Mucosa of descending colon (tissue), 3 donors: ENCODE measurements around the gene SND1. TPM values are rescaled to one million over a fixed set of nuclear protein-coding genes. Genes with fewer than 3 reads are reported as not detected.
"Not testable (repeated sequence)": the region's sequence is repeated elsewhere in the genome, so short reads cannot be mapped to it uniquely, and the experiment has no call there.

ENCODE experiments used
- ATAC-seq: fragments of 200-7000 bp; cut with Tn5 transposase; one replicate; pipeline ENCODE4 v1.9.1; 2020; ENCODE audit warnings: mild to moderate bottlenecking, moderate library complexity
- DNase-seq, 3 donors: peaks; one replicate each; pipeline ENCODE4 v3.0.0-alpha.2; 2020
- H3K36me3 ChIP-seq: fragments of 200-600 bp; one replicate; pipeline ENCODE4 v1.8.0; 2021; ENCODE audit warnings: low read depth, mild to moderate bottlenecking
- H3K4me1 ChIP-seq: fragments of 200-600 bp; one replicate; pipeline ENCODE4 v1.8.0; 2021; ENCODE audit warnings: low read depth, mild to moderate bottlenecking
- H3K4me3 ChIP-seq: fragments of 200-600 bp; one replicate; pipeline ENCODE4 v1.8.0; 2021; ENCODE audit warnings: mild to moderate bottlenecking
- H3K9me3 ChIP-seq: fragments of 200-600 bp; one replicate; pipeline ENCODE4 v1.8.0; 2021; ENCODE audit warnings: mild to moderate bottlenecking
- CTCF ChIP-seq: fragments of 200-600 bp; IDR thresholded peaks from one replicate; pipeline ENCODE4 v1.8.0; 2022; ENCODE audit warnings: antibody characterized with exemption, mild to moderate bottlenecking
- intact Hi-C, 2 donors: fragments of 100-400 bp; cut with DNase I in 1 of 2; cut with micrococcal nuclease in 1 of 2; formaldehyde crosslinking; loops; one replicate each; pipeline versions ENCODE4 v1.11.0 to v1.11.1; 2022; cut with DNase I, micrococcal nuclease
- total RNA-seq, 3 donors: library from RNA; stranded (reverse); fragmentation: NEBNext Ultra II Directional in 2 of 3; extraction: Animal tissue kit (Norgen Biotek cat#: 25700) in 2 of 3; gene quantifications; one replicate each; pipeline versions ENCODE4 v1.2.1 to v1.2.4, GENCODE V29; 2021 to 2023
- donor health status: DM: no; HTN: no; CAD: no; lungs with moderate emphysema.
- donor health status: DM: no; HTN: no; CAD: no.
- donor health status: DM: no; HTN: yes; CAD: no.

The SND1 gene
- total RNA-seq, 3 donors from 2014 or later = 99.0 to 131 (median 106) TPM

- TF ChIP-seq CTCF = no peak
- Histone ChIP-seq H3K4me3 (no peak overlapping the region), H3K9me3 (no peaks in the 10 kb centered on the region), H3K4me1 (peaks cover 10% of the 10 kb centered on the region), H3K36me3 (no peaks in the 10 kb centered on the region)
- ATAC-seq = no peak
- DNase-seq = no peak
- intact Hi-C loops = no loop called here
Observed at GRCh38 chr7:127901895-127902703, 250.1 kb downstream of the SND1 start.

- H3K36me3 ChIP-seq, intact Hi-C loops, H3K4me3 ChIP-seq, ATAC-seq, H3K9me3 ChIP-seq, DNase-seq: not testable (repeated sequence)
- peaks cover 15% of the 10 kb centered on the region for H3K4me1 ChIP-seq
Observed at GRCh38 chr7:127902753-127903152, 250.8 kb downstream of the SND1 start.

- TF ChIP-seq CTCF = no peak
- intact Hi-C loops = no loop called here
- H3K36me3 ChIP-seq = no peaks in the 10 kb centered on the region
- no peak overlapping the region for H3K4me3 ChIP-seq
- H3K9me3 ChIP-seq = no peaks in the 10 kb centered on the region
- DNase-seq = no peak
- H3K4me1 ChIP-seq = peaks cover 27% of the 10 kb centered on the region
- no peak for ATAC-seq
Observed at GRCh38 chr7:127903892-127904669, 252.1 kb downstream of the SND1 start.

GRCh38 chr7:127904670-127904985, 252.6 kb downstream of the SND1 start:
- intact Hi-C loops = no loop called here
- DNase-seq = no peak
- ATAC-seq = no peak
- Histone ChIP-seq H3K9me3 (no peaks in the 10 kb centered on the region), H3K36me3 (no peaks in the 10 kb centered on the region), H3K4me1 (peaks cover 31% of the 10 kb centered on the region), H3K4me3 (no peak overlapping the region)
- TF ChIP-seq CTCF = no peak

- Histone ChIP-seq H3K4me3 (no peak overlapping the region), H3K9me3 (no peaks in the 10 kb centered on the region), H3K36me3 (no peaks in the 10 kb centered on the region), H3K4me1 (peaks cover 31% of the 10 kb centered on the region)
- no peak for TF ChIP-seq CTCF
- intact Hi-C loops = no loop called here
- ATAC-seq = no peak
- DNase-seq = no peak
Observed at GRCh38 chr7:127905021-127905420, 253.0 kb downstream of the SND1 start.
